ENCODE results near the gene DOCK9. TPM values are rescaled to one million over a fixed set of nuclear protein-coding genes. Genes with fewer than 3 reads are reported as not detected.

The DOCK9 gene
- total and polyA plus RNA-seq, 2 donors = 63.5 to 84.4 TPM

DNA sequence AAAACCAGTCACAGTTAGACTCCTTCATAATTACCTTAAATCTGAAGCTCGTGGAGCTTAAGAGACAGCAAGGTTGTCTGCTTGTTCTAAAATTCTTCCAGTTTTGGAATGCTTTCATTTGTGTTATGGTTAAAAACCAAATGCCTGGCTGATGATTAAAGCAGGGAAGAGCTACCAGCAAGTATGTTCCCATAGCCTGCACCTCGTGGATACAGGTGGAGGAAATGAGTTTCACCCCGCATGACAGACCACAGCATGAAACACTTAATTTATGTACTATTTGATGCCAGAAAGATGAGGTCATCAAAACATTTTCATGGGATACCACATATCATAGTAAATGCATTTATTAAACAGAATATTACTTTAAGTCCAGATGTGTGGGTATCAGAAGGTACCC, 416 bp upstream of the DOCK9 start:
- no peak overlapping the region for H3K27ac ChIP-seq (ENCODE audit: low read depth)
- no peaks in the 10 kb centered on the region for H3K36me3 ChIP-seq (ENCODE audit: insufficient read depth)
- WGBS = 12% methylated on average over 3 of the region's 3 CpGs
- DNase-seq (ENCODE audit: extremely low spot score) = no peak
- H3K4me1 ChIP-seq (ENCODE audit: insufficient read depth) = no peaks in the 10 kb centered on the region
- H3K4me3 ChIP-seq (ENCODE audit: low read depth, low read length) = peak overlapping the region; percentile 27

DNA sequence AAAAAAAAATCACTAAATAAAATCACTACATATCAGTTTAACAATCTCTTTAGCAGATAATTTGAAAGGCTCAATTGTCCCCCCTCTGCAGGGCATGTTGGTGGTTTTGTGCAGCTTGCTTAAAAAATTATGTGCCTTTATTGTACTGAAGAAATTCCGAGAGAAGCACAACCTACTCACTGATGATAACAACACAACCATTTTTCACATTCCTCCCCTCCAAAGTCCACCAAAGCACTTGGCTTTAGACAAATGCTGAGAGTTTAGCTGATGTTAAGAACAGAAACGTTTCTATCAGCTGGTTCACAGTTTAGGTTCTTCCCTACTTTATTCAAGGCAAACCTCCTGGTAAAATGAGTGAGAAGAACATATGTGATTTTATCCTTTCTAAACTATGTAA, 923 bp downstream of the DOCK9 start:
- no peaks in the 10 kb centered on the region for H3K4me1 ChIP-seq (ENCODE audit: insufficient read depth)
- no peak for DNase-seq (ENCODE audit: extremely low spot score)
- H3K36me3 ChIP-seq (ENCODE audit: insufficient read depth) = no peaks in the 10 kb centered on the region
- H3K4me3 ChIP-seq (ENCODE audit: low read depth, low read length) = peak overlapping the region; percentile 27
- no peak overlapping the region for H3K27ac ChIP-seq (ENCODE audit: low read depth)
- 24% methylated on average over 2 of the region's 2 CpGs for WGBS

DNA sequence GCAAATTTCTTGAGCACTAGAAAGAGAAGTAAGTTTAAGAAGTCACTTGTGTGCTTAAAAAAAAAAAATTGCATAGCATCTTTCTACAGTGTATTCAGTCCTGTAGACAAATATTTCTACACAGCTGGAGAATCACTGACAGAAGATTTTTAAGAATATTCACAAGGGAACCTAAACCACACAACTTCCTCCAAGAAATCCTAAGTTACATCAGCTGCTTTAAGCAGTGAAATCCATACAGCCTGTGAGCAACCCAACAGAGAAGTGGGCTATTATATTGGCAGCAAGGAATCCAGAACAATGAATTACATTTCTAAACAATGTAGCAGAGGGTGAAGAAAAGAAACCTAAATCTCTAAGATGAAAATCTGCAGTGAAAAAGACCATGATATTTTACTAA, 1.5 kb downstream of the DOCK9 start:
- H3K27ac ChIP-seq (ENCODE audit: low read depth) = no peak overlapping the region
- DNase-seq (ENCODE audit: extremely low spot score) = no peak
- peak overlapping the region; percentile 18 for H3K4me3 ChIP-seq (ENCODE audit: low read depth, low read length)
- H3K4me1 ChIP-seq (ENCODE audit: insufficient read depth) = no peaks in the 10 kb centered on the region
- no peaks in the 10 kb centered on the region for H3K36me3 ChIP-seq (ENCODE audit: insufficient read depth)

DNA sequence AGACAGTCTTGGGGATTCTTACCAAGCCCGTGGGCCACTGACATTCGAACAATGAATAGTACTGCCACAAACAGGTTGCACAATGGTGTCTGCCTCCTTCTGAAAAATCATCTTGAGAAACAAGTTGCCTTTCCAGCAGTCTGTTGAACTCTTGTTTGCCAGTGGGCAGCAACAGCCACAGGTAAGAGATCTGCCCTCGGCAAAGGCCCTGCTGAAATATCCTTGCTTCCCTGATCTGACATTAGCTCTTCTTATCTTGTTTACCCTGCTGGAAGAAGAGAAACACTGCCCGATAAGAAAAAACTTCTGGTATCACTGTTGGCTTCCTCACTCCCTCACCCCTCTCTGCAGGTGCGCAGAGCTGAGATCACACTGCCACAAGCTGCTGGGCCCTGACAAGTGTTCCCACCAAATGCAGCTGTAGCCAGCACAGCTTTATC, 2.0 kb downstream of the DOCK9 start:
- 63% methylated on average over 5 of the region's 5 CpGs for WGBS
- Histone ChIP-seq H3K4me1 (ENCODE audit: insufficient read depth) (no peaks in the 10 kb centered on the region), H3K36me3 (ENCODE audit: insufficient read depth) (no peaks in the 10 kb centered on the region), H3K27ac (ENCODE audit: low read depth) (no peak overlapping the region), H3K4me3 (ENCODE audit: low read depth, low read length) (peak overlapping the region; percentile 18)
- DNase-seq (ENCODE audit: extremely low spot score) = no peak

DNA sequence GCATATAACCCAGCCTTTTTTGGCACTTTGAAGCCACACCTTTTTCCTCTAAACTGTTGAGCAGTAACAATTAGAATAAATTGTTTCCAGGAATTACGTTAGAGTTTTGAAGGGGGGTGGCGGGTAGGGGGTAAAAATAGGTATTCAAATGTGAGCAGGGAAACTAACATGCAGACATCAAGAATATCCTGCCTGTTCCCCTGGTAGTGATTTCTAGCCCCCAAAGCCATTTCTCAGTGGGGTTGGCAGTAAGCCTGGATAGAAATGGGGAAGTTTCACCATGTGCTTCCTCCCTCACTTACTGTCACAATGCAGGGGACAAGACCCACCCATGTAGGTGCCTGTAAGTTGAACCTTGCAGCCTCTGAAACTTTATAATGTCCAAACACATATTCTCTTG, 3.8 kb downstream of the DOCK9 start:
- no peak for DNase-seq (ENCODE audit: extremely low spot score)
- no peak overlapping the region for H3K4me3 ChIP-seq (ENCODE audit: low read depth, low read length)
- WGBS = 75% methylated on average over 2 of the region's 2 CpGs
- no peak overlapping the region for H3K27ac ChIP-seq (ENCODE audit: low read depth)
- H3K4me1 ChIP-seq (ENCODE audit: insufficient read depth) = no peaks in the 10 kb centered on the region
- H3K36me3 ChIP-seq (ENCODE audit: insufficient read depth) = no peaks in the 10 kb centered on the region

DNA sequence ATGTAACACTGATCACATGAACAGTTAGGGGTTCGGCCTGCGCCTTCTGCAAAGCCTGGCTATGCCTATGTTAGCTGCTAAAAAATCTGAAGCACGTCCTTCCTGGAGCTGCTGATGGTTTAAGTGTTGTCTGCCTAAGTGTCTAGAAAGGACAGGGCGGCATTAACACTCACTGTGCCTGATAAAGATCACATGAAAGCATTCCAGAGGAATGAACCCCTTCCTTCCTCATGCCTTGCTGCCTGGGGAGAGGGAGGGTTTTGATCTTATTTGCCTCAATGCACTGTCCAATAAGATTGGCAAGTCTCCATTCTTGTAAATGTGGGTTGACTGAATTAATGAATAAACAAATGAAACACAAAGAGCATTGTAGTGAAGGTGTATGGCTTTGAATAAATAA, 5.2 kb downstream of the DOCK9 start:
- DNase-seq (ENCODE audit: extremely low spot score) = no peak
- Histone ChIP-seq H3K4me1 (ENCODE audit: insufficient read depth) (no peaks in the 10 kb centered on the region), H3K36me3 (ENCODE audit: insufficient read depth) (no peaks in the 10 kb centered on the region), H3K27ac (ENCODE audit: low read depth) (no peak overlapping the region), H3K4me3 (ENCODE audit: low read depth, low read length) (no peak overlapping the region)
- 58% methylated on average over 4 of the region's 4 CpGs for WGBS

DNA sequence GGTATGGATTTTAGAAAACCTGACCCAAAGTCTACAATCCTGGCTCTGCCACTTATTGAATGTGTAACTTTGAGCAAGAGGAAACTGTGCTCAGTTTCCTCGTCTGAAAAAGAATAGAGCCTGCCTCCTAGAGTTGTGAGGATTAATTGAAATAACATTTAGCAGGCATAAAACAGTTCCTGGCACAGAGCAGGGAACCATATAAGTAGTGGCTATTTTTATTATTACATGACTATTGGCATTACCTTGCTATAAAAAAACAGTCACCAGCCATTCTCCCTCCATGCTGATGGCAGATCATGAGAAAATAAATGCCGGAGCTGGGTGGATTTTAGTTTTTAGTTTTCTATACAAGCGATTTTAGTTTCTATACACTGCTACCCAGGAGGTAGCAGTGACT, 5.8 kb downstream of the DOCK9 start:
- no peak for DNase-seq (ENCODE audit: extremely low spot score)
- no peaks in the 10 kb centered on the region for H3K4me1 ChIP-seq (ENCODE audit: insufficient read depth)
- WGBS = 38% methylated on average over 3 of the region's 3 CpGs
- H3K27ac ChIP-seq (ENCODE audit: low read depth) = no peak overlapping the region
- no peaks in the 10 kb centered on the region for H3K36me3 ChIP-seq (ENCODE audit: insufficient read depth)
- no peak overlapping the region for H3K4me3 ChIP-seq (ENCODE audit: low read depth, low read length)

DNA sequence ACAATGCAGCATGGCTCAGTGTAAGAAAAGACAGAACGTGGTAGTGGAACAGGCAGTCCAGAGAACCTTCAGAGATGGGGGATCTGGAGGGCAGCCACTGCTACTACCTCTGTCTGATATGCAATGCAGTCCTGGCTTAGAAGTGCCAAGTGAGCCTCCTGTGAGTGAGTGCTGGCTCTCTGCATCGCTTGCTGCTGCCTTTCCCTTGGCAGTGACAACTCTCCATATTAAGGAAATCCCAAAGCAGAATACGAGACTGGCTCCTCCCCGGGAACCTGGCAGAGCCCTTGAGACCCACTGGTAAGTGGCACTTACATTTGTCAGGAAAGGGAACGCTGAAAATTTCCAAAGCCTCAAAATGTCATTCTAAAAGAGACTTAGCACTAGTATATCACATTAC, 7.5 kb downstream of the DOCK9 start:
- WGBS = 46% methylated on average over 5 of the region's 5 CpGs
- Histone ChIP-seq H3K36me3 (ENCODE audit: insufficient read depth) (no peaks in the 10 kb centered on the region), H3K4me3 (ENCODE audit: low read depth, low read length) (no peak overlapping the region), H3K4me1 (ENCODE audit: insufficient read depth) (no peaks in the 10 kb centered on the region), H3K27ac (ENCODE audit: low read depth) (no peak overlapping the region)
- DNase-seq (ENCODE audit: extremely low spot score) = no peak

DNA sequence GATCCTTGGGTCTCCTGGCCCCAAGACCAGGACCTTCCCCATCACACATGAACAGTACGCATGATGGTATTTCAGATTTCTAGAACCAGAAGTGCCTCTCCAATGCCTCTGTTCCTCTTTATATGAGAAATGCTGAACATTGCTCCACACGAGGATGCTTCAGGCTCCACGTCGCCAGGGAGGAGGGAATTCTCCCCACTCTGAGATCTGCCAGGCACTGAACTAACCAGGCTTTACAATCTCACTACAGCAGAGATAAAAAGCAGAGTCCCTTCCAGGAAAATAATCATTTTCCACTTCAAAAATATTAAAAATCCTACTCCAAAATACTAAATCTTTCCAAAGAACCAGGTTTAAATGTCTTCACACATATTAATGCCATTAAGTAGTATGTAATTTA, 10.4 kb downstream of the DOCK9 start:
- Histone ChIP-seq H3K4me1 (ENCODE audit: insufficient read depth) (no peaks in the 10 kb centered on the region), H3K4me3 (ENCODE audit: low read depth, low read length) (no peak overlapping the region), H3K36me3 (ENCODE audit: insufficient read depth) (no peaks in the 10 kb centered on the region), H3K27ac (ENCODE audit: low read depth) (no peak overlapping the region)
- 57% methylated on average over 4 of the region's 4 CpGs for WGBS
- DNase-seq (ENCODE audit: extremely low spot score) = no peak

DNA sequence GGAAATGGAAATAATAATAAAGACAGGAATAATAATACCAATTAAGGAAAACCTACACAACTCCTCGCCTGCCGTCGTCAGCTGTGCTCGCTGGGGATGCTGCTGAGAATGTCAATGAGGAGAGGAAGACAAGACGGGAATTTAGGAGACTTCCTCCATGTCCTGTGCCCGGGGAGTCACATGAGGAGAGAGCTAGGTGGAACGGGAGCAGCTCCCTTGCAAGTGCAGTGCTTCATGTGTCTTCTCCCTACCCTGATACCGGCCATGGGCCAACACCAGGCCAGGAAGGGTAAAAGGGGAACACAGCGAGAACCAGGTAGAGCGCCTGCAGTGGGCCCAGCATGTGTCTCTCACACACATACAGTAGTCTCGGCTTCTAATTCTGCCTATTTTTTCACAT, 11.8 kb downstream of the DOCK9 start:
- Histone ChIP-seq H3K4me1 (ENCODE audit: insufficient read depth) (no peaks in the 10 kb centered on the region), H3K36me3 (ENCODE audit: insufficient read depth) (no peaks in the 10 kb centered on the region), H3K4me3 (ENCODE audit: low read depth, low read length) (no peak overlapping the region), H3K27ac (ENCODE audit: low read depth) (no peak overlapping the region)
- no peak for DNase-seq (ENCODE audit: extremely low spot score)
- WGBS = 92% methylated on average over 11 of the region's 11 CpGs

DNA sequence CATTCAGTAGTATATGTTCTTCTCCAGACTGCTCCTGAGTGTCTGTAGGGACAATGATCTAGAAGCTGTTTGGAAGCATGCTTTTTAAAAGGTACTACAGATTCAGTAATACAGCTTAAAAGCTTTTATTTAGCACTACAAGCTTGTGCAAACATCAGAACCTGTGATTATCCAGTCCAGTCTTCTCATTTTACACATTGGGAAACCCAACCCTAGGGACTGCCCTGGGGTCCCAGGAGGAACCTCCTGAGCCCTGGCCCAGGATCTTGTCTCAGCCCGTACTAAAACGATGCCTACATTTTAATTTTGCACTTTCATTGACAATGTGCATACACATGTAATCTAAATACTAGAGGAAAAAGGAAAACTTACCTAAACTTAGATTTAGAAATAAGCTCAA, 12.5 kb downstream of the DOCK9 start:
- H3K4me1 ChIP-seq (ENCODE audit: insufficient read depth) = no peaks in the 10 kb centered on the region
- no peak for DNase-seq (ENCODE audit: extremely low spot score)
- H3K4me3 ChIP-seq (ENCODE audit: low read depth, low read length) = no peak overlapping the region
- WGBS = 76% methylated on average over 2 of the region's 2 CpGs
- H3K36me3 ChIP-seq (ENCODE audit: insufficient read depth) = no peaks in the 10 kb centered on the region
- no peak overlapping the region for H3K27ac ChIP-seq (ENCODE audit: low read depth)

DNA sequence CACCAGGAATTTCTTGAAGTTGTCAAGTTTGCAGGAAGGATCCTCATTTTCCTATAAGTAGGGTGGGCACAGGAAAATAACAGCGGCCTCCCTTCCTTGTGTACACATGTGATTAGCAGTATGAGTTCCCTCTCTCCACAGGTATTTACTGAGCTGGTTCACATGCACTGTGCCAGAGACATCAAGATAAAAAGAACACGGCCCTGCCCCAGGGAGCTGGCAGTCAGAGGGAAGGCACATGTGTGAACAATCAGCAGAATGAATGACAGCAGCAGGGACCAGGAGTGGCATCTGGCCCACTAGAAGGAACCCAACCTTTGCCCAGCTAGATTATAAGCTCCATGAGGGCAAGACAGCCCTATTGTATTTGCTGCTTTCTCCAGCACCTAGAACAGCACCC, 13.9 kb downstream of the DOCK9 start:
- H3K4me1 ChIP-seq (ENCODE audit: insufficient read depth) = no peaks in the 10 kb centered on the region
- 55% methylated on average over 2 of the region's 2 CpGs for WGBS
- H3K27ac ChIP-seq (ENCODE audit: low read depth) = no peak overlapping the region
- DNase-seq (ENCODE audit: extremely low spot score) = no peak
- H3K36me3 ChIP-seq (ENCODE audit: insufficient read depth) = no peaks in the 10 kb centered on the region
- no peak overlapping the region for H3K4me3 ChIP-seq (ENCODE audit: low read depth, low read length)

DNA sequence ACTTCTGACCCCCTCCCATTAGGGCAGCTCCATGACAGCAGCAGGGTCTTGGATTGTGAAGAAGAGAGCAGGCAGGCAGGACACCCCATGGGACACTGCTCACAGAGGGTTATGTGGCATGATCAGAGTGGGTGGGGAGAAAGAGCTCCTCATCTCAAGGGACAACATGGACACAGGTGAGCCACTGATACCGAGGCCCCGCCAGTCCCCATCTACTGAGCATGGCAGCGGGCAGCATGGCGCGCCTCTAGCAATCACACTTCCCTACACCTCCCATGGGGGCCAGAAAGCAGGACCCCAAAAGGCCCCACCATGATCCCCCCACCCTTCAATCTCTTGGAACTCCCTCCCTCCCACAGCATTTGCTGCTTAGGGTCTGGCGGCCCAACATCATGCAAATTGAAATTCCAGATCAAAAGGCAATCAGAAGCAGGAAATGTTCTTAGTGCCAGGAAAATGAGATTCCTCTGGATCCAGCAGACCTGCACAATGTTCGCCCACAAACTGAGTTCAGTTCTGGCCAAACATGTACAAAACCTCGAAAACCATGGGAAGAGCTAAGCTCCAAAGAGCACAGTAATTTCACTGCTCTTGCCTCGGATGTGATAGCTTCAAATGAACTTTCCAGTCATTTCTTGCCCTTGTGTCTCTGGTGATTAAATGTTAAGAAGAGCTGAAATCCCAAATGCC, 14.8 kb downstream of the DOCK9 start:
- H3K4me1 ChIP-seq (ENCODE audit: insufficient read depth) = no peaks in the 10 kb centered on the region
- 81% methylated on average over 9 of the region's 9 CpGs for WGBS
- H3K27ac ChIP-seq (ENCODE audit: low read depth) = no peak overlapping the region
- no peak for DNase-seq (ENCODE audit: extremely low spot score)
- H3K4me3 ChIP-seq (ENCODE audit: low read depth, low read length) = no peak overlapping the region
- no peaks in the 10 kb centered on the region for H3K36me3 ChIP-seq (ENCODE audit: insufficient read depth)

DNA sequence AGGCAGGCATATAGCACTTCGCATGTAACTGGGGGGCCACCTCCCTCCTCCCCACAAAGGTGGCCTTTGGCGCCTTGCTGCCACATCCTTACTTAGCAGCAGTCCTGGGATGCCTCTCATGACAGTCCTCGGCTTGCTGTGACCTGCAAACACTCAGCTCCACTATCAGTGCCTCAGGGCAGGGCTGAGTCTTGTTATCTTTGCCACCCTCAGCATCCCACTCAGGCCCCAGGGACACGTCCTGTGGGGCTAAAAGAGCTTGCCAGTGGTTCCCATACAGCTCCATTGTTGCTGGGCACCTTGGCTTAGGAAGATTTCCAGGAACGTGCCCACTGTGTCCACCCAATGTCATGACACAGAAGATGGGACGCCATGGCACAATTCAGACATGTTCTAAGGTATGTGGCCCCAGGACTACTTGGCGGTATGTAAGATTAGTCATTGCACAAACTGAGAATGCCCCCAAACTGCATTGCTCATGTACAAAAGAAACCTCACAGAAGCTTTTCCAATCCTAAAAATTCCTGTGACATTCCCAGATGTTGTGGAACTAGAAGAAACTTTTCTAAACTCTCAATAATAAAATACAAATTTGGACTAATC, 16.3 kb downstream of the DOCK9 start:
- no peak overlapping the region for H3K27ac ChIP-seq (ENCODE audit: low read depth)
- WGBS = 91% methylated on average over 7 of the region's 7 CpGs
- no peaks in the 10 kb centered on the region for H3K4me1 ChIP-seq (ENCODE audit: insufficient read depth)
- no peak overlapping the region for H3K4me3 ChIP-seq (ENCODE audit: low read depth, low read length)
- no peak for DNase-seq (ENCODE audit: extremely low spot score)
- no peaks in the 10 kb centered on the region for H3K36me3 ChIP-seq (ENCODE audit: insufficient read depth)

Measured in urinary bladder (tissue), 4 donors.